ENCODE measurements around the gene KCNG2.

The KCNG2 gene

GRCh38 chr18:79768745-79769144, 29.0 kb upstream of the KCNG2 start:
- no peak for DNase-seq (ENCODE audit: low spot score)

- DNase-seq (ENCODE audit: low spot score), result no peak
Measured at GRCh38 chr18:79769698-79770500, 27.8 kb upstream of the KCNG2 start.

DNA sequence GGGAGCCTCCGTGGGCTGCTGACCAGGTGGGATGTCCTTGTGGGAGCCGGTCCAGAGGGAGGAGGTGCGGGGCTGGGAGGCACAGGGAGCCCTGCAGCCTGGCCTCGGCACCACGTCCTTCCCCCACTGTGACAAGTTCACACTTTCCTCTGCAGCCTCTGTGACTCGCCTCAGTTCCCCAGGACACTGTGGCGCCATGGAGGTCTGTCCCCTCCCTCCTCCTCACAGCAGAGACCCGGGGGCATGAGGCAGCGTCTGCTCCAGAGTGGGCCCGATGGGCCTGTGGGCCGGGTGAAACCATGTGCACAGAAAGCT, 27.3 kb upstream of the KCNG2 start:
- DNase-seq (ENCODE audit: low spot score), result no peak

DNA sequence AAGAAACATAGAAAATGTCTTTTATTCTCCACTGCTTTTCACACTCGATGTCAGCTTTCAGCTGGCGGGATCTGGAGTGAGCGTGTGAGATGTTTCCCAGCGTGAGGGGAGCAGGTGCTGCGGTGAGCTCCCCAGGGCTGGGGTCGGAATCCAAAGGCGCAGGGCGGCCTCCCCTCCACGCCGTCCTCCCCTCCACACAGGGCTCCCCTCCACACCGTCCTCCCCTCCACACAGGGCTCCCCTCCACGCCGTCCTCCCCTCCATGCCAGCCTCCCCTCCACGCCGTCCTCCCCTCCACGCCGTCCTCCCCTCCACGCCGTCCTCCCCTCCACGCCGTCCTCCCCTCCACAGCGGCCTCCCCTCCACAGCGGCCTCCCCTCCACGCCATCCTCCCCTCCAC, 26.9 kb upstream of the KCNG2 start:
- no peak for DNase-seq (ENCODE audit: low spot score)

DNA sequence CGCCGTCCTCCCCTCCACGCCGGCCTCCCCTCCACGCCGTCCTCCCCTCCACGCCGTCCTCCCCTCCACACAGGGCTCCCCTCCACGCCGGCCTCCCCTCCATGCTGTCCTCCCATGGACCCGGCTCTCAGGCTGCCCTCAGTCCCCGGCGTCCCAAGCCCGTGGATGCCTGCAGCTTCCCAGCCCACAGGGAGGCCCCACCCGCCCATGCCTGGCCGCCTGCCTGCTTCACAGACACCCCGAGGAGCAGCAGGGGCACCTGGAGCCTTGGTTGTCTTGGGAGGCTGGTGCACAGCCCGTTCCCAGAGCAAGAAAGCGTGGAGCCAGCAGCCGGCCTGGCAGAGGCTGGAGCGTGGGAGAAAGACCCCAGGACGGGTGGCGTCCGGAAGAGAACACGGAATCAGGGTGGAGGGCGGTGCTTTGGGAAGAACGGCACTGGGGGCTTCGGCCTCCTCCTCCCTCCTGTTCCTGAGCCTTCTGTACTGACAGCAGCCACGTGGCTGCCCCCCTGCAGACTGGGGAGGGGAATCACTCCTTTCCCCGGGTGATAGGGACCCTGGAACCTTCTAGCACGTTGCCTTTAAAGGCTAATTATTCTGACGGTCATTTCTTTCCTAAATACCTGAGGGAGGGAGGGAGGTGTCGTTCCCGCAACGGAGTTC, 26.2 kb upstream of the KCNG2 start:
- DNase-seq (ENCODE audit: low spot score), result no peak

GRCh38 chr18:79772108-79772864, 25.5 kb upstream of the KCNG2 start:
- DNase-seq (ENCODE audit: low spot score), result no peak

- no peak for DNase-seq (ENCODE audit: low spot score)
Measured at GRCh38 chr18:79772865-79773696, 24.7 kb upstream of the KCNG2 start.

DNA sequence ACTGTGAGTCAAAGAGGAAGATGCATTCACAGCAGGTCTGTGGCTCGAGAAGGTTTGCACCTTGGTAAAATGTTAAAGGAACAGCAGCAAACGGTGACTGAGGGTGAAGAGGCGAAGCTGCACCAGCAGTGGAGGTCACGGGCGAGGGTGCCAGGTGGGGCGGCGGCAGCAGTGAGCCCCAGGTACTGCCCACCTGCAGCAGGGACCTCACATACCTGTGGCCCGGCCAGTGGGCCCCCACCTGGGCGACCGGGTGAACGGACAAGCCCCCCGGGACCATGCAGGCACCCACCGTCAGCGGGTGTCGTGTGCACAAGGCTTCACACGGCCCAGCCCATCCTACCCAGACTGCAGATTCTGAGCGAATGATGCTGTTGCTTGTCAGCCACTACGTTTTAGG, 23.6 kb upstream of the KCNG2 start:
- DNase-seq (ENCODE audit: low spot score), result no peak

DNA sequence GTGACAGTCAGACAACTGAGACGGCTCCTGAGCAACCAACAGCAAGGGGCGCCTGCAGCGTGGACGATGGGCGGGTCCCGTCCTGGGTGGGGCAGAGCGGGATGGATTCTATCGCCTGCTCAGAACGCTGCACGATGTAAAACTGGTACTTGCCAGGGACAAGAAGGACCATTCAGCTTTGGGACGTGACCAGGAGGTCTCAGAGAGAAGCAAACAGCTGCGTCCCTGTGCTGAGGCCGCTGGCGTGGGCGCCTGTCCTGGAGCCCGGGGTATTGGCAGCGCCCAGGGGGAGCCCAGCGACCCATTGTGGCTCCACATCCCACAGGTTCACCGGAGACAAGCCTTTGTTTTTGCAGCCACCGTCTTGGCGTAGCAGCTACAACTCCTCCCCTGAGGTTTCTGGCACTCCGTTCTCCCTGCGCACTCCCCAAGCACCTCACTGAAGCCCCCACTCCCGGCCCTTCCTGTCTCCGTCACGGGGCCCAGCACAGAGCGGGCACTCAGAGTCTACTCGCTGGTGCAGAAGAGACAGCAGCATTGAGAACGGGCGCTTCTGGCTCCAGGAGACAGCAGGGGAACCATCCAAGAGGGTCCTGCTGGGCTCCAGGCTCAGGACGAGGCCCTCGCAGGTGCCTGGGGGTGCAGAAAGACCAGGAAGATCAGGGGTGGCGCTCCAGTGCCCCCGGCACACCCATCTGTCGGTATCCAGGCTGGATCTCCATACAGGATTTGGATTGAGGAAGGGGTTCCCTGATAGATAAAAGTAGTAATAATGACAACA, 22.1 kb upstream of the KCNG2 start:
- no peak for DNase-seq (ENCODE audit: low spot score)

GRCh38 chr18:79776674-79777073, 21.1 kb upstream of the KCNG2 start:
- no peak for DNase-seq (ENCODE audit: low spot score)

- no peak for DNase-seq (ENCODE audit: low spot score)
Measured at GRCh38 chr18:79778291-79778791, 19.4 kb upstream of the KCNG2 start.

- no peak for DNase-seq (ENCODE audit: low spot score)
Measured at GRCh38 chr18:79779021-79779699, 18.6 kb upstream of the KCNG2 start.

GRCh38 chr18:79779700-79780190, 18.0 kb upstream of the KCNG2 start:
- DNase-seq (ENCODE audit: low spot score), result no peak

DNA sequence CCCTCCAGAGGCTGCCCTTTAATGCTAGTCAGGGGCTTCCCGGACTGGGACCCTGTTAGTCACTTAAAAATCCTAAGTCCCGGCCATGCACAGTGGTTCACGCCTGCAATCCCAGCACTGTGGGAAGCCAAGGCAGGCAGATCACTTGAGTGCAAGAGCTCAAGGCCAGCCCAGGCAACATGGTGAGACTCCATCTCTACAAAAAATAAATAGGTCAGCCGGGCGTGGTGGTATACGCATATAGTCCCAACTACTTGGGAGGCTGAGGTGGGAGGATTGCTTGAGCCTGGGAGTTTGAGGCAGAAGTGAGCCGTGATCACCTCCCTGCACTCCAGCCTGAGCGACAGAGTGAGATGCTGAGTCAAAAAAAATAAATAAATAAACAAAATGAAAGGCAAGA, 17.2 kb upstream of the KCNG2 start:
- no peak for DNase-seq (ENCODE audit: low spot score)

DNA sequence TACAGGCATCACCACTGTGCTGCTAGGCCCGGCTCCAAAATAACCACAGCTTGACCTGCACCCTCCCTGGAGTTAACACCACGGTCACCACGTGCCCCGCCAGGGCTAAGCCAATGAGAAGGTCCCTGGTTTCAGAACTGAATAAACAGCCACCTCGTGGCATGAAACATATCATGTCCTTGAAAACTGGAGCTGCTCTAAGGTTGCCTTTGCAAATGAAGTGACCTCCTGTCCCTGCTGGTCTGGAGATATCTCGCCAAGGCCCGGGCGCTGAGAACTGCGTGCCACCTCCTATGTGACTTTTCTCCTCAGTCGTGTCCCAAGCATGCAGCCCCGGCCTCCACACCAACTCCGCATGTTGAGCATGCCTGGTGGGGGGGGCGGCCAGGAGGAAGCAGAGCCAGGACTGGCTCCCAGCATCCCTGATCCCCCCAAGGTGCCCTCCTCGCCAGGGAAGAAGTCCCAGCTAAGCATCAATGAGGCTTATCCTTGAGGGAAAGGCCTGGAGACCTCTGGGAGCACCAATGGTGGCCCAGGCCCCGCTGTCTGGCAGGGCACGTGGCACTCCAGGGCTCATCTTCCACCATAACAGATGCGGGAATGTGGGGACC, 16.3 kb upstream of the KCNG2 start:
- DNase-seq (ENCODE audit: low spot score), result no peak

GRCh38 chr18:79782566-79783308, 15.0 kb upstream of the KCNG2 start:
- DNase-seq (ENCODE audit: low spot score), result no peak

GRCh38 chr18:79784071-79784913, 13.4 kb upstream of the KCNG2 start:
- DNase-seq (ENCODE audit: low spot score), result no peak

Measured in RKO (cell line).